LNCaP clone FGC (cell line): Measurements from ENCODE around the gene APLF.

ENCODE experiments used
- DNase-seq: peaks from one replicate; pipeline ENCODE4 v3.0.0-alpha.2; 2011; ENCODE audit warnings: low read depth
- H3K4me3 ChIP-seq: 2 replicates; pipeline ENCODE4 v1.5.1; 2011; ENCODE audit warnings: mild to moderate bottlenecking, low read depth, low read length, control low read depth
- TF ChIP-seq, protein P1 (sequence below): IDR thresholded peaks from 2 replicates; pipeline ENCODE4 v1.5.1; 2012; ENCODE audit warnings: mild to moderate bottlenecking; ENCODE audit not compliant: control insufficient read depth, insufficient read depth; ENCODE audit errors: extremely low read depth

The APLF gene

DNA sequence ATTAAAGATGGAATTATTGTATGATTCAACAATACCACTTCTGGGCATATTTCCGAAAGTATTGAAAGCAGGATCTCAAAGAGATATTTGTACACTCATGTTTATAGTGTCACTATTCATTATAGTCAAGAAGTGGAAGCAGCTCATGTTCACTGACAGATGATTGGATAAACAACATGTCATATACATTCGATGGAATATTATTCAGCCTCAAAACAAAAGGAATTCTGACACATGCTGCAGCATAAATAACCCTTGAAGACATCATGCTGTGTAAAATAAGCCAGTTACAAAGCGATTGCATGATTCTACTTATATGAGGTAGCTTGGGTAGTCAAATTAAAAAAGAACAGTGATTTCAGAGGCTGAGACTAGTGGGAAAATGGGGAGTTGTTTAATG lies 136.7 kb downstream of the APLF start:
- TF ChIP-seq, protein P1, sequence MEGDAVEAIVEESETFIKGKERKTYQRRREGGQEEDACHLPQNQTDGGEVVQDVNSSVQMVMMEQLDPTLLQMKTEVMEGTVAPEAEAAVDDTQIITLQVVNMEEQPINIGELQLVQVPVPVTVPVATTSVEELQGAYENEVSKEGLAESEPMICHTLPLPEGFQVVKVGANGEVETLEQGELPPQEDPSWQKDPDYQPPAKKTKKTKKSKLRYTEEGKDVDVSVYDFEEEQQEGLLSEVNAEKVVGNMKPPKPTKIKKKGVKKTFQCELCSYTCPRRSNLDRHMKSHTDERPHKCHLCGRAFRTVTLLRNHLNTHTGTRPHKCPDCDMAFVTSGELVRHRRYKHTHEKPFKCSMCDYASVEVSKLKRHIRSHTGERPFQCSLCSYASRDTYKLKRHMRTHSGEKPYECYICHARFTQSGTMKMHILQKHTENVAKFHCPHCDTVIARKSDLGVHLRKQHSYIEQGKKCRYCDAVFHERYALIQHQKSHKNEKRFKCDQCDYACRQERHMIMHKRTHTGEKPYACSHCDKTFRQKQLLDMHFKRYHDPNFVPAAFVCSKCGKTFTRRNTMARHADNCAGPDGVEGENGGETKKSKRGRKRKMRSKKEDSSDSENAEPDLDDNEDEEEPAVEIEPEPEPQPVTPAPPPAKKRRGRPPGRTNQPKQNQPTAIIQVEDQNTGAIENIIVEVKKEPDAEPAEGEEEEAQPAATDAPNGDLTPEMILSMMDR, result no peak
- DNase-seq, result no peak
- no peak overlapping the region for H3K4me3 ChIP-seq

DNA sequence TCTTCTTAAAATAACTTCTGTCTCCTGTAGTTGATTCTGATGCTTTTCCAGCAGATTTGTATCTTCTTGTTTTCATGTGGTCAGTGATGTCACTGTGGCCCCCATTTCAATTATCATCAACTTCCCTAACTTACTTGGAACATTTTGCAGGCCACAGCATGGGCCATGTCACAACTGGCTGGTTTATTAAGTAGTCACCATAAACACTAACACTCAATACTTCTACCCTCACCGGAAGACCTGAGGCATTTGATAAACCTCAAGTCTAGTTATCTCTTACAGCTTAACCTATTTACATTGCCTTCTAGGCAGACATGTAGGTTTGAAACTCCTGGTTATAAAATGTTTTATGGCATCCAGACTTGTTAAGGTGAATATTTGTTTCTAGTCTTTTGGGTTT lies 138.6 kb downstream of the APLF start:
- TF ChIP-seq, protein P1, result no peak
- no peak overlapping the region for H3K4me3 ChIP-seq
- DNase-seq, result no peak

DNA sequence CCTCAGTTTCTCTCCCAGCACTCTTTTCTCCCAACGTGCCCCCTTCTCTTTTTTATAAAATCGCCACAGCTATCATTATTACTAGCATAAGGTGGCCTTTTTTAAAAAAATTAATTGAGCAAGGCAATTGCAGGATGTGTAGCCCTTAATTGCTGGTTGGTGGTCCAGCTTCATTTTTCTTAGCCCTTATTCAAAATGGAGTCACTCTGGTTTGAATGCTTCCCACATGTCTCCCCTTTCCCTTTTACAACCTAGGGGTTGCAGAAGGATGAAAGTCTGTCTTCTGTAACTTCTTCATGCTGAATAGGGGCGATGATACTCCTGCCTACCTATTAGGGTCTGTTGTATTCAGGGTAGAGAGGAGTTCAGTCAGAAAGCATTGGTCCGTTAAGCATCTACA lies 139.4 kb downstream of the APLF start:
- TF ChIP-seq, protein P1, result no peak
- no peak for DNase-seq
- H3K4me3 ChIP-seq, result no peak overlapping the region

DNA sequence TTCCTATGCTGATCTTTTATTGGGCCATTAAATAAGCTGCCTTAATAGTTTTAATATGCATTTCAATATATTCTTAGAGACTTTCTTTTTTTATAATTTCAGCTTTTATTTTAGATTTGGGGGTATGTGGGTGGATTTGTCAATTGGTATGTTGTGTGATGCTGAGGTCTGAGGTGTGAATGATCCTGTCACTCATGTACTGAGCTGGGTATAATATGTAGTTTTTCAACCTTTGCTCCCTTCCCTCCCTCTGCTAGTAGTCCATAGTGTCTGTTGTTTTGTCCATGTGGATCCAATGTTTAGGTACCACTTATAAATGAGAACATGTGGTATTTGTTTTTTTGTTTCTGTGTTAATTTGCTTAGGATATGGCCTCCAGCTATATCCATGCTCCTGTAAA lies 140.5 kb downstream of the APLF start:
- no peak for DNase-seq
- H3K4me3 ChIP-seq, result no peak overlapping the region
- TF ChIP-seq, protein P1, result no peak

DNA sequence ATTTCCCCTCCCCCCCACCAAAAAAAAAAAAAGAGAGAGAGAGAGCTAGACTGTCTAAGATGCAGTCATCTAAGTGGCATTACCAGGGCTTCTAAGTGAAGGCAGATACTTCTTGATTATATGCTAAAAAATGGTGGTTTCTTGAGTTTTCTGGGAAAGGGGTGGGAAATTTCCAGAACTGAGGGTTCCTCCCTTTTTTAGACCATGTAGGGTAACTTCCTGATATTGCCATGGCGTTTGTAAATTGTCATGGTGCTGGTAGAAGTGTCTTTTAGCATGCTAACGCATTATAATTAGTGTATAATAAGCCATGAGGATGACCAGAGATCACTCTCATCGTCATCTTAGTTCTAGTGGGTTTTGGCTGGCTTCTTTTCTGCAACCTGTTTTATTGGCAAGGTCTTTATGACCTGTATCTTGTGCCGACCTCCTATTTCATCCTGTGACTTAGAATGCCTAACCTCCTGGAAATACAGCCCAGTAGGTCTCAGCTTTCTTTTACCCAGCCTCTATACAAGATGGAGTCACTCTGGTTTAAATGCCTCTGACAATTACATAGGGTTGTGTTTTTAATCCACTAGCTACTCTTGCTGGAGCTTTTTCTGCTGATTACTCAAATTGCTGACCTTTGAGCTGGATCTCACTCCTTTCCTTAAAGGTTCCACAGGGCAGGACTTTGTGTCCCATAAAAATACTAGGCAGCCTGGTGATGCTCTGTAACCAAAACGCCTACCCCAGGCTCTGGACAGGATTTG lies 145.6 kb downstream of the APLF start:
- TF ChIP-seq, protein P1, result no peak
- H3K4me3 ChIP-seq, result no peak overlapping the region
- no peak for DNase-seq

DNA sequence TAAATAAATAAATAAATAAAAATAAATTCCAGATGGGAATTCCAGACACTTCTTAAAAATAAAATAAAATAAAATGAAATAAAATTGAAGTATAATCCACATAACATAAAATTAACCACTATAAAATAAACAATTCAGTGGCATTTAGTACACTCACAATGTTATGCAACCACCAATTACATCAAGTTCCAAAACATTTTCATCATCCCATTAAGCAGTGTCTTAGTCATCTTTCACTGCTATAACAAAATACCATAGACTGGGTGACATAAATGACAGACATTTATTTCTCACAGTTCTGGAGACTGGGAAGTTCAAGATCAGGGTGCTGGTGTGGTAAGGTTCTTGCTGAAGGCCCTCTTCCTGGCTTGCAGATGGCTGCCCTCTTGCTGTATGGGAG lies 153.4 kb downstream of the APLF start:
- no peak overlapping the region for H3K4me3 ChIP-seq
- TF ChIP-seq, protein P1, result no peak
- DNase-seq, result no peak

DNA sequence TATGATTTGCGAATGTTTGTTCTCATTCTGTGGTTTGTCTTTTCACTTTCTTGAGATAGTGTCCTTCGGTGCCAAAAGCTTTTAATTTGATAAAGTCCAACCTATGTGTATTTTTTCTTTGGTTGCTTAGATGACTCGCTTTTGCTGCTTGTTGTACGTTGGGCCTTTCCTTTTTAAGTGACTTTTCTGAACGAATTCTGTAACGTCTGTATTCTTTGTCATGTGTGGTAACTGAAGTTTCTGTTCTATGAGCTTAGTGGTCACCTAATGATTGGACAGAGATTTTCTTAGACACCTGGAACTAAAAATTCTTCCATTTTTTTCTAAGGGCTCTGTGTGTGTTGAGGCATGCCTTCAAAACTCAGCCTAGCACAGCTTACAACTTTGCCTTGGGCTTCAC lies 156.4 kb downstream of the APLF start:
- no peak overlapping the region for H3K4me3 ChIP-seq
- TF ChIP-seq, protein P1, result no peak
- DNase-seq, result no peak
